GM23248 (cell line): ENCODE results near the gene TAPBPL. TPM values are rescaled to one million over a fixed set of nuclear protein-coding genes. Genes with fewer than 3 reads are reported as not detected.
A peak's percentile ranks its signal among the peaks of the same experiment; 100 is the strongest.

Experiments used
- DNase-seq: peaks from one replicate; pipeline ENCODE4 v3.0.0-alpha.2; 2015
- H2AFZ ChIP-seq: fragments of 200-600 bp; sonication (generic); 2 replicates; pipeline ENCODE4 v1.6.1; 2016; ENCODE audit warnings: antibody characterized with exemption
- H3F3A ChIP-seq: fragments of 200-600 bp; sonication (generic); 2 replicates; pipeline ENCODE4 v1.6.1; 2016; ENCODE audit warnings: mild to moderate bottlenecking, antibody characterized with exemption, mixed run types; ENCODE audit not compliant: insufficient read depth
- H3K27ac ChIP-seq: fragments of 200-600 bp; sonication (generic); 2 replicates; pipeline ENCODE4 v1.5.1; 2016; ENCODE audit warnings: mild to moderate bottlenecking
- H3K27me3 ChIP-seq: fragments of 200-600 bp; sonication (generic); replicated peaks from 2 replicates; pipeline ENCODE4 v1.6.1; 2016; ENCODE audit warnings: mild to moderate bottlenecking; ENCODE audit not compliant: insufficient read depth
- H3K36me3 ChIP-seq: fragments of 200-600 bp; sonication (generic); 2 replicates; pipeline ENCODE4 v1.6.1; 2016; ENCODE audit warnings: low read depth, mild to moderate bottlenecking
- H3K4me1 ChIP-seq: fragments of 200-600 bp; sonication (generic); 2 replicates; pipeline ENCODE4 v1.6.1; 2016; ENCODE audit warnings: mild to moderate bottlenecking; ENCODE audit not compliant: insufficient read depth
- H3K4me2 ChIP-seq: fragments of 200-600 bp; sonication (generic); one replicate; pipeline ENCODE4 v1.6.1; 2016; ENCODE audit warnings: mild to moderate bottlenecking; ENCODE audit not compliant: unreplicated experiment
- H3K4me3 ChIP-seq: fragments of 200-600 bp; sonication (generic); 2 replicates; pipeline ENCODE4 v1.5.1; 2016; ENCODE audit warnings: mild to moderate bottlenecking
- H3K79me2 ChIP-seq: fragments of 200-600 bp; sonication (generic); 2 replicates; pipeline ENCODE4 v1.6.1; 2016; ENCODE audit warnings: mild to moderate bottlenecking; ENCODE audit not compliant: insufficient read depth
- H3K9ac ChIP-seq: fragments of 200-600 bp; sonication (generic); 2 replicates; pipeline ENCODE4 v1.6.1; 2016; ENCODE audit warnings: mild to moderate bottlenecking
- H3K9me2 ChIP-seq: fragments of 200-600 bp; sonication (generic); 2 replicates; pipeline ENCODE4 v1.6.1; 2016; ENCODE audit warnings: mixed run types, mild to moderate bottlenecking, moderate library complexity; ENCODE audit not compliant: insufficient read depth
- H3K9me3 ChIP-seq: fragments of 200-600 bp; sonication (generic); one replicate; pipeline ENCODE4 v1.6.1; 2017; ENCODE audit warnings: low read depth
- H4K20me1 ChIP-seq: fragments of 200-600 bp; sonication (generic); 2 replicates; pipeline ENCODE4 v1.6.0; 2016; ENCODE audit not compliant: insufficient read depth
- EZH2 ChIP-seq: fragments of 200-600 bp; sonication (generic); IDR thresholded peaks from 2 replicates; pipeline ENCODE4 v1.6.1; 2018; ENCODE audit warnings: antibody characterized with exemption, mild to moderate bottlenecking; ENCODE audit not compliant: insufficient read depth, poor library complexity, severe bottlenecking
- EZH2phosphoT487 ChIP-seq: fragments of 200-600 bp; sonication (generic); IDR thresholded peaks from 2 replicates; pipeline ENCODE4 v1.6.1; 2018; ENCODE audit warnings: antibody characterized with exemption, moderate library complexity, mild to moderate bottlenecking, low read depth; ENCODE audit not compliant: insufficient read depth
- WGBS, 2 experiments: methylation state at CpG; one replicate each; pipeline ENCODE4 v1.1.6; 2015 to 2017; ENCODE audit warnings: low lambda C conversion rate in 2 of 2, low coverage in 1 of 2; ENCODE audit errors: missing lambda C conversion rate in 2 of 2; 5-methylcytosine and 5-hydroxymethylcytosine counted together
- in situ Hi-C: fragments of 300-500 bp; cut with MboI; formaldehyde crosslinking; loops from 2 replicates; pipeline ENCODE4 v1.15.0; 2020
- polyA plus RNA-seq: library from polyadenylated mRNA; unstranded; fragments of >200 nt; fragmentation: Nextera tagmentation; extraction: Ambion mirVana; gene quantifications from 2 replicates; pipeline ENCODE4 v1.2.1, GENCODE V29; 2016
- total RNA-seq: library from RNA; depleted of rRNA; stranded (reverse); fragments of >200 nt; shearing (Covaris generic); gene quantifications from 2 replicates; pipeline ENCODE4 v1.2.3, GENCODE V29; 2014; rRNA removed

Gene TAPBPL, protein sequence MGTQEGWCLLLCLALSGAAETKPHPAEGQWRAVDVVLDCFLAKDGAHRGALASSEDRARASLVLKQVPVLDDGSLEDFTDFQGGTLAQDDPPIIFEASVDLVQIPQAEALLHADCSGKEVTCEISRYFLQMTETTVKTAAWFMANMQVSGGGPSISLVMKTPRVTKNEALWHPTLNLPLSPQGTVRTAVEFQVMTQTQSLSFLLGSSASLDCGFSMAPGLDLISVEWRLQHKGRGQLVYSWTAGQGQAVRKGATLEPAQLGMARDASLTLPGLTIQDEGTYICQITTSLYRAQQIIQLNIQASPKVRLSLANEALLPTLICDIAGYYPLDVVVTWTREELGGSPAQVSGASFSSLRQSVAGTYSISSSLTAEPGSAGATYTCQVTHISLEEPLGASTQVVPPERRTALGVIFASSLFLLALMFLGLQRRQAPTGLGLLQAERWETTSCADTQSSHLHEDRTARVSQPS
- total RNA-seq, result 7.8 and 8.1 TPM in 2 replicates
- 9.2 and 9.4 TPM in 2 replicates for polyA plus RNA-seq

DNA sequence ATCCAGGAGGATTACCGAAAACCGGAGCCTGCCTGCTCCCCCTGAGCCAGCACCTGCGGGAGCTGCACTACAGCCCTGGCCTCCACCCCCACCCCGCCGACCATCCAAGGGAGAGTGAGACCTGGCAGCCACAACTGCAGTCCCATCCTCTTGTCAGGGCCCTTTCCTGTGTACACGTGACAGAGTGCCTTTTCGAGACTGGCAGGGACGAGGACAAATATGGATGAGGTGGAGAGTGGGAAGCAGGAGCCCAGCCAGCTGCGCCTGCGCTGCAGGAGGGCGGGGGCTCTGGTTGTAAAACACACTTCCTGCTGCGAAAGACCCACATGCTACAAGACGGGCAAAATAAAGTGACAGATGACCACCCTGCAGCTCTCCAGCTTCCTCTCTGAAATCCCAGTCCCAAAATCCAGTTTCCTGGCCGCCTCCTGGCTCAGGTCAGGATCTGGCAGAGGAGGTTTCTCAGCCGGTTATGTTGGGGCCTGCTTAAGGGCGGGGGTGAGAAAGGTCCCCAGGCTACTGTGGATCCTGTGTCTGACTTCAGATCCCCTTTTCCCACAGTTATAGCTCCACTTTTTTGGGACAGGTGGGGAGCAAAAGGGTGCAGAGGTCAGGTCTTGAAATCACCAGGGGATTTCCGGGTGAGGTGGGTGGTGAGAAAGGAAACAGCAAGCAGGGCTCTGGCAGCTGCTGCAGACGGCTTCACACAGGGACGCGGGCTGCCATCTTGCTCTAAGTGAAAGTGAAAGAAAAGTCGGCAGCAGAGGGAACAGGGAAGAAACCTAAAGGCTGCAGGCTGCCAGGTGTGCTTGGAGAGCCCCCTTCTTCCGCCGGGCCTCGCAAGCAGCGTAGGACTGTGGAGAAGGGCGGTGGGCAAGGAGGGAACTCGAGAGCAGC is at the start of gene TAPBPL:
TSS of gene TAPBPL (plus strand) at position 695 of the 897 bp plus-strand sequence. CDS start 207 bp downstream, outside the sequence.
- H2AFZ ChIP-seq, result peak within 1 kb of the TSS; percentile 81
- DNase-seq, result peak; percentile 87
- no peaks in the 10 kb centered on the region for H3K9me2 ChIP-seq
- H3K4me2 ChIP-seq, result peak within 1 kb of the TSS; percentile 96
- H3K9me3 ChIP-seq, result no peaks in the 10 kb centered on the region
- 0 out of 2 replicates have a peak, but pooled peaks cover 5% of the 10 kb centered on the region for H3F3A ChIP-seq
- H4K20me1 ChIP-seq, result no peaks in the 10 kb centered on the region
- H3K9ac ChIP-seq, result peak within 1 kb of the TSS; percentile 93
- H3K27ac ChIP-seq, result peak within 1 kb of the TSS; percentile 79
- WGBS, 2 experiments, result 1 to 2% methylated on average over 23 to 27 of the region's 27 CpGs
- TF ChIP-seq EZH2phosphoT487 (no peak), EZH2 (no peak)
- H3K36me3 ChIP-seq, result no peaks in the 10 kb centered on the region
- H3K4me3 ChIP-seq, result peak within 1 kb of the TSS; percentile 89
- H3K27me3 ChIP-seq, result no peaks in the 10 kb centered on the region
- in situ Hi-C loops, result no loop called here
- peaks cover 13% of the 10 kb centered on the region for H3K4me1 ChIP-seq
- H3K79me2 ChIP-seq, result peaks cover 17% of the 10 kb centered on the region

GRCh38 chr12:6404390-6404789 is 47.5 kb upstream of the TAPBPL start:
- Histone ChIP-seq H4K20me1 (no peaks in the 10 kb centered on the region), H3K27ac (no peak overlapping the region), H3F3A (0 out of 2 replicates have a peak, but pooled peaks cover 3% of the 10 kb centered on the region), H3K9me3 (no peaks in the 10 kb centered on the region), H2AFZ (no peak overlapping the region), H3K4me2 (no peak overlapping the region), H3K4me1 (no peaks in the 10 kb centered on the region), H3K36me3 (no peaks in the 10 kb centered on the region), H3K27me3 (no peaks in the 10 kb centered on the region), H3K9me2 (no peaks in the 10 kb centered on the region), H3K4me3 (no peak overlapping the region), H3K9ac (no peak overlapping the region), H3K79me2 (no peaks in the 10 kb centered on the region)
- in situ Hi-C loops, result no loop called here
- TF ChIP-seq EZH2, result no peak
- no peak for TF ChIP-seq EZH2phosphoT487
- WGBS, 2 experiments, result 86 to 89% methylated on average over 5 of the region's 5 CpGs
- DNase-seq, result no peak

GRCh38 chr12:6405963-6406362 is 45.9 kb upstream of the TAPBPL start:
- Histone ChIP-seq H3K9ac (no peak overlapping the region), H3K4me2 (no peak overlapping the region), H3K9me2 (no peaks in the 10 kb centered on the region), H2AFZ (no peak overlapping the region), H3K4me1 (no peaks in the 10 kb centered on the region), H3K27ac (no peak overlapping the region), H3K79me2 (no peaks in the 10 kb centered on the region), H3K27me3 (no peaks in the 10 kb centered on the region), H3K9me3 (no peaks in the 10 kb centered on the region), H4K20me1 (no peaks in the 10 kb centered on the region), H3K4me3 (no peak overlapping the region), H3F3A (0 out of 2 replicates have a peak, but pooled peaks cover 3% of the 10 kb centered on the region), H3K36me3 (no peaks in the 10 kb centered on the region)
- in situ Hi-C loops, result no loop called here
- TF ChIP-seq EZH2phosphoT487, result no peak
- TF ChIP-seq EZH2, result no peak
- 95% methylated on average over 6 of the region's 6 CpGs for WGBS, 2 experiments
- no peak for DNase-seq
